Prostate gland (tissue), 2 donors: ENCODE measurements around the gene SV2C.

Source experiments
- CTCF ChIP-seq, 4 experiments: fragments of 200-600 bp in 2 of 4; fragments of 450-650 bp in 2 of 4; sonication (generic) in 2 of 4; IDR thresholded peaks; 1 replicate in 3 of 4; 2 replicates in 1 of 4; pipeline ENCODE4 v1.5.1; 2016 to 2019; ENCODE audit warnings: antibody characterized with exemption in 4 of 4, mild to moderate bottlenecking in 2 of 4, moderate library complexity in 2 of 4
- POLR2A ChIP-seq: fragments of 450-650 bp; IDR thresholded peaks from one replicate; pipeline ENCODE4 v1.6.1; 2016; ENCODE audit warnings: antibody characterized with exemption, mild to moderate bottlenecking
- POLR2AphosphoS5 ChIP-seq: sonication (generic); formaldehyde crosslinking; IDR thresholded peaks from one replicate; pipeline ENCODE4 v1.6.1; 2017; ENCODE audit warnings: antibody characterized with exemption

GRCh38 chr5:76046741-76047140 lies 36.4 kb upstream of the SV2C start:
- TF ChIP-seq CTCF (IDR thresholded peaks at IDR 0.05) (no peak), POLR2A (no peak), POLR2AphosphoS5 (no peak)
